ENCODE results near the gene FBXL7.

FBXL7 gene

GRCh38 chr5:15612915-15613635 is 113.1 kb downstream of the FBXL7 start:
- no peak for DNase-seq (ENCODE audit: low read depth in 2 of 2)

DNA sequence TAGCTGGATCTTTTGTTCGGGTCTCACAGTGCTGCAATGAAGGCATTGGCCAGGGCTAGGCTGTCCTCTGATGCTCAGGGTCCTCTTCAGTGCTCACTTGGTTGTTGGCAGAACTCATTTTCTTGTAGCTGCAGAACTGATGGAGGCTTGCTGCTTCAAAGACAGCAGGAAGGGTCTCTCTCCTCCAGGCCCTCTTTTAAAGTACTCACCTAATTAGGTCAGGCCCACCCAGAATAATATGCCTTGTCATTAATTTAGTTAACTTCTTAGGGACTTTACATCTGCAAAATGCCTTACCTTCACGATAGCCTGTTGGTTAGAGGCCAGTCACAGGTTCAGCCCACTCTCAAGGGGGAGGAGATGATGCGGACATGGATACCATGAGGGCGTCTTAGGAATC is 114.7 kb downstream of the FBXL7 start:
- DNase-seq (ENCODE audit: low read depth in 2 of 2): no peak

DNA sequence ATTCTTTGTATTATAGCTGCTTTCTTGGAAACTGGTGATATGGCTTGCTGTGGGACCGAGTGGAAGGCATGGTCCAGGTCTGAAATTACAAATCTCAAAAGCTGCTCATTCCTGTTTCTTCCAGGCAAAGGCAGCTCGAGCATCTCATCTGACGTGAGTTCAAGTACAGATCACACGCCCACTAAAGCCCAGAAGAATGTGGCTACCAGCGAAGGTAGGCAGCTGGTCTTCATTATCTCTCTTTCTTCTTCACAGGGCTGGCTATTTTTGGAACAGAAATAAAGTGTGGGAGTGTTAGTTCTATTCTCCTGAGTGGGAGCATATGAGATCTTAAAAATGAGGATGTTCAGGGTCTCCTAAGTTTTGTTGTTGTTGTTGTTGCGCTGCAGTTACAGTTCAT is 115.9 kb downstream of the FBXL7 start:
- DNase-seq (ENCODE audit: low read depth in 2 of 2): no peak

DNA sequence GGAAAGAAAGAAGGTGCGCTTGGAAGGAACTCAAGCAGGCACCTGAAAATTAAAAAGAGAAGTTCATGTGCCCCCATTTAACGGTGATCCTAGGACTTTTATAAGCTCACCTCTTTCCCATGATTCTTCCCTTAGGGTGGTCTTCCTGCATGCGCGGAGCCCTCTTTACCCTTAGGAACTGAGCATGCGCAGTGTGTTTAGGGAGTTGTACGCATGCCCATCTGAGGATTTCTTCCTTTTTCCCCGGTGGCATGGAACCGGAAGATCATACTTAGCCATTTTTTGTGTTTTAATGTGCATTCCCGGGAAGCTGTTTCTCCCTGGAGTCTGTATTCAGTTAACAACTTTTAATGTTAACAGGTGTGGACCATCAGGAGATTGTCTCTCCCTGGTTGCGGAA is 119.0 kb downstream of the FBXL7 start:
- no peak for DNase-seq (ENCODE audit: low read depth in 2 of 2)

GRCh38 chr5:15620501-15620900 is 120.5 kb downstream of the FBXL7 start:
- DNase-seq (ENCODE audit: low read depth in 2 of 2): no peak

GRCh38 chr5:15621094-15621493 is 121.1 kb downstream of the FBXL7 start:
- DNase-seq (ENCODE audit: low read depth in 2 of 2): no peak

- no peak for DNase-seq (ENCODE audit: low read depth in 2 of 2)
Observed at GRCh38 chr5:15623794-15624193, 123.8 kb downstream of the FBXL7 start.

DNA sequence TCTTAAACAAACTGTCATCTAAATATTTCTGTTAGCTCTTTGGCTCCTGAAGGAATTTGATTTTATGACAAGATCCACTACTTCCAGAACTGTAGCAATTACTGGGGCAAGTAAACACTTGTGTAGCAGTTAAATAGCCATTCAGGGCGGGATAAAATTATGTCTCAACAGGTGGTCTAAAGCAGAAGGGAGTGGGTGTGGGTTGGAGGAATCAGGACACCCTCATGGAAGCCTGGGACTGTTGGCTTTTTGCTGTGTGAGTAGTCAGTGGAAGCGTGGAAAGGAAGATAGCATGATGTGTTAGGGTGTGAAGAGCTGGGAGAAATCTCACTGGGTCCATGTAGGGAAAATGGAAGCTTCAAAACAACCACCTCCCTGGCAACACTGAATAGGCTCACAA is 127.1 kb downstream of the FBXL7 start:
- no peak for DNase-seq (ENCODE audit: low read depth in 2 of 2)

DNA sequence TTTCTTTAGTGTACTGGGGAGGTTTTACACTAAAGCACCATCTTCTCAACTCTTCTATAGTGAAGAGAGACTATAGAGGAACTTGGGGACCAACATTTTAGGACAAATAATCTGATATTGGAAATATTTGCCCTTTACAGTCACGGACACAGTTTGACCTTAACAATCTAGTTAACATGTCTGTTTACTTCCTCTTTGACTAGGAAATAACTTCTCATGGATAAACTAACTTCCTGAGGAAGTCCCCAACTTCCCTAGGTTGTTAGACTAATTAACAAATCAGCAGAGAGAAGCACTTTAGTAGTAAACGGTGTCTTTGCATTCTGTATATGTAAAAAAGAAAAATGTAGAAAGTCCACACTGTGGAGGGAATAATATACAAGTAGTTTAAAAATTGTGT is 127.7 kb downstream of the FBXL7 start:
- DNase-seq (ENCODE audit: low read depth in 2 of 2): no peak

DNA sequence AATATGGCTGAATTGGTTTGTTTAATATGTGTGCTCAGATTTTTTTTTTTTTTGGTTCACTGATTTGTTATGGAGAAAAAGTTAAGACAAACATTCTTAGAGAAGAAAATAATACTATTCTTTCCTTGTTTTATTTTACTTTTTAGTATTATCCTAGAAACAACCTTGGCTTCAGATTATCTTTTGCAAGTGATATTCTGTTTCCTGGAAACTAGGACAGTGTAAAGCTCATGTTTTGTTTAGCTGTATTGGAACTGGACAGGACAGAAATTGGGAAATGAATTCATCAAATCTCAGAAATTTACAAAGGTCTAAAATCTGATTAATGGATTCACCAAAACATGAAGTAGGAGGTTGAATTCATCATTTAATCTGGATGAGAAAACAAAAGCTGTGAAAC is 130.5 kb downstream of the FBXL7 start:
- no peak for DNase-seq (ENCODE audit: low read depth in 2 of 2)

GRCh38 chr5:15634591-15635288 is 134.8 kb downstream of the FBXL7 start:
- no peak for DNase-seq (ENCODE audit: low read depth in 2 of 2)

DNA sequence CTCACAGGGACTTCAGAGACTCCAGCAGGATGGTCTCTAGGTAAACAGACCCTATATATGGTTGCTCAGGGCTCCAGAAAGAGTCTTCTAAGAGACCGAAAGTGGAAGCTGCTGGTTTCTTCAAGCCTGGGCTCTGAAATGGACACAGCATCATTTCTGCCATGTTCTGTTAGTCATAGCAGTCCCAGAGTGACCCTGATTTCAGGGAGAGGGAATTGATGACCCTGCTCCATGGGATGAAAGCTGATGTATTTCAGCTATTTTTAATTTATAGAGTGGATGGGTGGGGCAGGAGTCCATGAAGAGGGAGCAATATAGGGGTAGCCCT is 135.3 kb downstream of the FBXL7 start:
- no peak for DNase-seq (ENCODE audit: low read depth in 2 of 2)

DNA sequence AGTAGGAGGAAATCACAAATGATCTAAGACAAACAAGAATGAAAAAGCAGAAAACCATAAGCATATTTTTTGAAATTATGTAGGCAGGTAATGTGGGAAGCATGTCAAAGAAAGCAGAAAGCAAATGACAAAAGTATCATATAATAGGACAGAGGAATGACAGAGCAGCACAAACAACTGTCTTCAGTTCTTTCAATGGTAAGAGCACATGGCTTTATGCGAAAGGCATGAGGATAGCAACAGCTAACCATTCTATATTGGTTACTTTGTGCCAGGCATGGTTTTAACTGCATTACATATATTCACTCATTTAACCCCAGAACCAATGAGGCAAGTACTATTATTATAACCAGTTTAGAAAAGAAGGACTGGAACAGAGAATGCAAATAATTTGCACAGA is 137.4 kb downstream of the FBXL7 start:
- no peak for DNase-seq (ENCODE audit: low read depth in 2 of 2)

GRCh38 chr5:15637886-15638285 is 137.9 kb downstream of the FBXL7 start:
- no peak for DNase-seq (ENCODE audit: low read depth in 2 of 2)

DNA sequence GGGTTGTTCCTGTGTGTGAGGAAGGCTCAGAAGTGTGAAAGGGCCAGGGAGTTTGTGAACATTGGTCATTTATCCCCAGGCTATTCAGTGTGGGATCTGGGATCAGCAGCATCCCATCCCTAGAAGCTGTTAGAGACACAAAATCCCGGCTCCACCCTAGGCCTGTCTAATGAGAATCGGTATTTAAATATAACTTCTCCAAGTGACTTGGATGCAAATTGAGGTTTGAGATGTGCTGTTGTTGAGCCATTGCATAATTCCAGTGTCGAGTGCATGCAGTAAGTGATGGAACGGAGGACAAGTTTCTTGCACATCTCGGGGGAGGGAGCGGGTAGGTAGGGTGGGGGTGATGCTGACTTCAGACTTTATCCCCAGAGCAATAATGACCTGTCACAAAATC is 138.3 kb downstream of the FBXL7 start:
- no peak for DNase-seq (ENCODE audit: low read depth in 2 of 2)

- no peak for DNase-seq (ENCODE audit: low read depth in 2 of 2)
Observed at GRCh38 chr5:15639288-15639687, 139.3 kb downstream of the FBXL7 start.

DNA sequence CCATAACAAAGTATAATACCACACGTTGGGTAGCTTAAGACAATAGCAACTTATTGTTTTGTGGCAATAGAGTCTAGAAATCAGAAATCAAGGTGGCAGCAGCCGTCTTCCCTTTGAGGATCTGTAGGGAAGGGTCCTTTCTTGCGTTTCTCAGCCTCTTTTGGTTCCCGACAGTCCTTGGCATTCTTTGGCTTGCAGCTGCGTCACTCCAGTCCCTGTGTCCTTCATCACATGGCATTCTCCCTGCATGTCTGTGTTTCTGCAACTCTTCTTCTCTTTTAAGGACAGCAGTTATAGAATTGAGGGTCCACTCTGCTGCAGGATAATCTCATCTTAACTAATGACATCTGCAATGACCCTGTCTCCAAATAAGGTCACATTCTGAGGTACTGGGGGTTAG is 140.1 kb downstream of the FBXL7 start:
- no peak for DNase-seq (ENCODE audit: low read depth in 2 of 2)

- no peak for DNase-seq (ENCODE audit: low read depth in 2 of 2)
Observed at GRCh38 chr5:15643731-15644130, 143.8 kb downstream of the FBXL7 start.

- no peak for DNase-seq (ENCODE audit: low read depth in 2 of 2)
Observed at GRCh38 chr5:15645381-15646160, 145.6 kb downstream of the FBXL7 start.

DNA sequence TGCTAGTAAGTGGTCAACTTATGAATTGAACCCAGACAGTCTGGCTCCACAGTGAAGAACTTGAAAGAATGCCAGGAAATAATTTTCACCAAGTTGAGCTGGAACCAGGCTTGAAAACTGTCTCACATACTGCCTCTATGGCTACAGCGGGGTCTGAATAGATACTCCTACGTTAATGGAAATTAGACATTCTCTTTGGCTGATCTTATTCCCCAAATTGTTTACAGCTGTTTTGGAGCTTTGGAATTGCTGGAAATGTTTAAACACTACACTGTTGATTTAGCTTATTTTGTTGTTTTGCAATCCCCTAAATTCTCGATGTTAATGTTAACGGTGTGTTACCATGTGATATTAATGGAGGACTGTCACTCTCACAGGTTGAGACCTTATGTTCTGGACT is 146.4 kb downstream of the FBXL7 start:
- DNase-seq (ENCODE audit: low read depth in 2 of 2): no peak

DNA sequence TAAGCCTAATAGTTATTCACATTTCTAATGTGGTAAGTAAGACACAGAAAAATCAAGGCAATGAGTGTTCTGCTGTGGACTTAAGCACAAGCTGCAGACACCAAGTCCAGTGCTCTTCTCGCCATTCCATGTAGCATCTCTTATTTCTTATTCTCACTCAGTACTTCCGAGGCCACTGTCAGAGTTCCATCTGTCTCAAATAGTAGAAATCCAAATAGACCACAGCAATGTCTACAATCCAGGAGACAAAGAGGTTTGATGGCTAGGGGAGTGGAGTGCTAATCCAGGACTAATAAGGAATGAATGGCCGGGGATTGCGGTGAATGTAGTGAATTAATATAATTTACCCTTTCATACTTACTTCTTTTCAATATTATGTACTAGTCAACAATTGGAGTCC is 147.3 kb downstream of the FBXL7 start:
- DNase-seq (ENCODE audit: low read depth in 2 of 2): no peak

DNA sequence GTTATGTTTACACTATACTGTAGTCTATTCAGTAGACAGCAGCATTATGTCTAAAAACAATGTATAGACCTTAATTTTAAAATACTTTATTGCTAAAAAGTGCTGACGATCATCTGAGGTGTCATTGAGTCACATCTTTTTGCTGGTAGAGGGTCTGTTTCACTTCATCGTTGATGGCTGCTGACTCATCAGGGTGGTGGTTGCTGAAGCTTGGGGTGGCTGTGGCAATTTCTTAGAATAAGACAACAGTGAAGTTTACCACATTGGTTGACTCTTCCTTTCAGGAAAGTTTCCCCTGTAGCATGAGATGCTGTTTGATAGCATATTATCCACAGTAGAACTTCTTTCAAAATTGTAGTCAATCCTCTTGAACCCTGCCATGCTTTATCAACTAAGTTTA is 150.3 kb downstream of the FBXL7 start:
- DNase-seq (ENCODE audit: low read depth in 2 of 2): no peak

DNA sequence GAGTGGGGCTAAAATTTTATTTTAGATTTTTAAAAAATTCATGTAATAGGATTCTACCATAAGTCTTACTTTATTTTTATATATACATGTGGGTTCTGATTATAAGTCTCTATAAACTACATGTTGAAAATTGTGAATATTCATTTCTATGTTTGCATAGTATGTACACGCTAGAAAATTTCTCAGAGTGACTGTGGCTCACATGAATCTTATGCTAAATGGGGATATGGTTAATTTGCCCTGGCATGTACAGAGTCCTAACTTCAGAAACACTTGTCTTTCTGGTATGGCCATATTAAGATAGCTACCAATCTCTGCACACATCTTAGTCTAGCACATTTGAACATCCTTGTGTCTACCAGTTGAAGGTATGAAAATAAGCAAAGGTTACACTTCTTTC is 154.8 kb downstream of the FBXL7 start:
- no peak for DNase-seq (ENCODE audit: low read depth in 2 of 2)

All from stimulated activated CD8-positive, alpha-beta memory T cell treated with anti-CD3 and anti-CD28 coated beads, Interleukin-2, amount 100 ng/mL, for 48 hours (primary cell).